ENCODE results near the gene ZNF138. TPM values are rescaled to one million over a fixed set of nuclear protein-coding genes. Genes with fewer than 3 reads are reported as not detected.
"Not testable (repeated sequence)": the region's sequence is repeated elsewhere in the genome, so short reads cannot be mapped to it uniquely, and the experiment has no call there.

ZNF138 gene
- total and polyA plus RNA-seq, 2 donors, result 11.4 to 13.2 TPM

GRCh38 chr7:64775289-64775688, 18.9 kb upstream of the ZNF138 start:
- Histone ChIP-seq H3K27ac (ENCODE audit: low read depth in 1 of 2, low read length in 1 of 2) (no peak overlapping the region), H3K4me3 (ENCODE audit: low read length in 2 of 2) (no peak overlapping the region), H3K9me3 (ENCODE audit: control insufficient read depth in 2 of 2, insufficient read depth in 1 of 2, low read length in 1 of 2) (peaks cover 1 to 11% of the 10 kb centered on the region in 2 donors), H3K4me1 (ENCODE audit: control insufficient read depth in 2 of 2, insufficient read depth in 2 of 2, low read length in 2 of 2) (no peaks in the 10 kb centered on the region), H3K36me3 (ENCODE audit: control insufficient read depth in 2 of 2, insufficient read depth in 2 of 2, low read length in 1 of 2) (no peaks in the 10 kb centered on the region), H3K27me3 (ENCODE audit: control insufficient read depth in 2 of 2, insufficient read depth in 1 of 2, low read length in 1 of 2) (no peaks in the 10 kb centered on the region)
- DNase-seq (ENCODE audit: low read depth in 6 of 9, low spot score in 9 of 9), result no peak
- 91% methylated on average over 3 of the region's 3 CpGs for WGBS

GRCh38 chr7:64784842-64785241, 9.4 kb upstream of the ZNF138 start:
- H3K4me3 ChIP-seq (ENCODE audit: low read length in 2 of 2); H3K4me1 ChIP-seq (ENCODE audit: control insufficient read depth in 2 of 2, insufficient read depth in 2 of 2, low read length in 2 of 2); DNase-seq (ENCODE audit: low read depth in 6 of 9, low spot score in 9 of 9); H3K27me3 ChIP-seq (ENCODE audit: control insufficient read depth in 2 of 2, insufficient read depth in 1 of 2, low read length in 1 of 2); H3K9me3 ChIP-seq (ENCODE audit: control insufficient read depth in 2 of 2, insufficient read depth in 1 of 2, low read length in 1 of 2); H3K27ac ChIP-seq (ENCODE audit: low read depth in 1 of 2, low read length in 1 of 2); H3K36me3 ChIP-seq (ENCODE audit: control insufficient read depth in 2 of 2, insufficient read depth in 2 of 2, low read length in 1 of 2): not testable (repeated sequence)
- 98% methylated on average over 22 of the region's 23 CpGs for WGBS

- Histone ChIP-seq H3K36me3 (ENCODE audit: control insufficient read depth in 2 of 2, insufficient read depth in 2 of 2, low read length in 1 of 2) (no peaks in the 10 kb centered on the region), H3K4me3 (ENCODE audit: low read length in 2 of 2) (no peak overlapping the region), H3K9me3 (ENCODE audit: control insufficient read depth in 2 of 2, insufficient read depth in 1 of 2, low read length in 1 of 2) (no peaks in the 10 kb centered on the region), H3K27me3 (ENCODE audit: control insufficient read depth in 2 of 2, insufficient read depth in 1 of 2, low read length in 1 of 2) (no peaks in the 10 kb centered on the region), H3K4me1 (ENCODE audit: control insufficient read depth in 2 of 2, insufficient read depth in 2 of 2, low read length in 2 of 2) (no peaks in the 10 kb centered on the region), H3K27ac (ENCODE audit: low read depth in 1 of 2, low read length in 1 of 2) (no peak overlapping the region)
- DNase-seq (ENCODE audit: low read depth in 6 of 9, low spot score in 9 of 9), result no peak
Observed at GRCh38 chr7:64787295-64787694, 6.9 kb upstream of the ZNF138 start.

- not testable (repeated sequence) for DNase-seq (ENCODE audit: low read depth in 6 of 9, low spot score in 9 of 9); H3K36me3 ChIP-seq (ENCODE audit: control insufficient read depth in 2 of 2, insufficient read depth in 2 of 2, low read length in 1 of 2); H3K27ac ChIP-seq (ENCODE audit: low read depth in 1 of 2, low read length in 1 of 2); H3K27me3 ChIP-seq (ENCODE audit: control insufficient read depth in 2 of 2, insufficient read depth in 1 of 2, low read length in 1 of 2); H3K4me3 ChIP-seq (ENCODE audit: low read length in 2 of 2); H3K4me1 ChIP-seq (ENCODE audit: control insufficient read depth in 2 of 2, insufficient read depth in 2 of 2, low read length in 2 of 2); H3K9me3 ChIP-seq (ENCODE audit: control insufficient read depth in 2 of 2, insufficient read depth in 1 of 2, low read length in 1 of 2)
- 83% methylated on average over 11 of the region's 11 CpGs for WGBS
Observed at GRCh38 chr7:64789241-64789640, 5.0 kb upstream of the ZNF138 start.

GRCh38 chr7:64793106-64793755, 997 bp upstream of the ZNF138 start:
- Histone ChIP-seq H3K4me3 (ENCODE audit: low read length in 2 of 2) (no peak overlapping the region), H3K27me3 (ENCODE audit: control insufficient read depth in 2 of 2, insufficient read depth in 1 of 2, low read length in 1 of 2) (no peaks in the 10 kb centered on the region), H3K4me1 (ENCODE audit: control insufficient read depth in 2 of 2, insufficient read depth in 2 of 2, low read length in 2 of 2) (peaks cover 2 to 7% of the 10 kb centered on the region in 2 donors), H3K9me3 (ENCODE audit: control insufficient read depth in 2 of 2, insufficient read depth in 1 of 2, low read length in 1 of 2) (no peaks in the 10 kb centered on the region), H3K27ac (ENCODE audit: low read depth in 1 of 2, low read length in 1 of 2) (no peak overlapping the region), H3K36me3 (ENCODE audit: control insufficient read depth in 2 of 2, insufficient read depth in 2 of 2, low read length in 1 of 2) (peaks cover 0 to 4% of the 10 kb centered on the region in 2 donors)
- DNase-seq (ENCODE audit: low read depth in 6 of 9, low spot score in 9 of 9), result no peak
- WGBS, result 97% methylated on average over 4 of the region's 4 CpGs

- H3K36me3 ChIP-seq (ENCODE audit: control insufficient read depth in 2 of 2, insufficient read depth in 2 of 2, low read length in 1 of 2), result peaks cover 12 to 14% of the 10 kb centered on the region in 2 donors
- WGBS, result 29% methylated on average over 1 of the region's 1 CpG
- DNase-seq (ENCODE audit: low read depth in 6 of 9, low spot score in 9 of 9), result no peak
- no peak overlapping the region for H3K27ac ChIP-seq (ENCODE audit: low read depth in 1 of 2, low read length in 1 of 2)
- peak overlapping the region; percentile 86 for H3K4me3 ChIP-seq (ENCODE audit: low read length in 2 of 2)
- peaks cover 2 to 7% of the 10 kb centered on the region in 2 donors for H3K4me1 ChIP-seq (ENCODE audit: control insufficient read depth in 2 of 2, insufficient read depth in 2 of 2, low read length in 2 of 2)
- no peaks in the 10 kb centered on the region for H3K27me3 ChIP-seq (ENCODE audit: control insufficient read depth in 2 of 2, insufficient read depth in 1 of 2, low read length in 1 of 2)
- H3K9me3 ChIP-seq (ENCODE audit: control insufficient read depth in 2 of 2, insufficient read depth in 1 of 2, low read length in 1 of 2), result no peaks in the 10 kb centered on the region
Observed at GRCh38 chr7:64795176-64795575, 948 bp downstream of the ZNF138 start.

- 97% methylated on average over 8 of the region's 8 CpGs for WGBS
- H3K27ac ChIP-seq (ENCODE audit: low read depth in 1 of 2, low read length in 1 of 2); H3K9me3 ChIP-seq (ENCODE audit: control insufficient read depth in 2 of 2, insufficient read depth in 1 of 2, low read length in 1 of 2); H3K4me1 ChIP-seq (ENCODE audit: control insufficient read depth in 2 of 2, insufficient read depth in 2 of 2, low read length in 2 of 2); H3K27me3 ChIP-seq (ENCODE audit: control insufficient read depth in 2 of 2, insufficient read depth in 1 of 2, low read length in 1 of 2); H3K4me3 ChIP-seq (ENCODE audit: low read length in 2 of 2); DNase-seq (ENCODE audit: low read depth in 6 of 9, low spot score in 9 of 9): not testable (repeated sequence)
- H3K36me3 ChIP-seq (ENCODE audit: control insufficient read depth in 2 of 2, insufficient read depth in 2 of 2, low read length in 1 of 2), result peaks cover 14 to 24% of the 10 kb centered on the region in 2 donors
Observed at GRCh38 chr7:64799169-64799568, 4.9 kb downstream of the ZNF138 start.

GRCh38 chr7:64802699-64803098, 8.5 kb downstream of the ZNF138 start:
- Histone ChIP-seq H3K9me3 (ENCODE audit: control insufficient read depth in 2 of 2, insufficient read depth in 1 of 2, low read length in 1 of 2) (no peaks in the 10 kb centered on the region), H3K27me3 (ENCODE audit: control insufficient read depth in 2 of 2, insufficient read depth in 1 of 2, low read length in 1 of 2) (no peaks in the 10 kb centered on the region), H3K36me3 (ENCODE audit: control insufficient read depth in 2 of 2, insufficient read depth in 2 of 2, low read length in 1 of 2) (peaks cover 10 to 24% of the 10 kb centered on the region in 2 donors), H3K4me1 (ENCODE audit: control insufficient read depth in 2 of 2, insufficient read depth in 2 of 2, low read length in 2 of 2) (no peaks in the 10 kb centered on the region), H3K4me3 (ENCODE audit: low read length in 2 of 2) (no peak overlapping the region), H3K27ac (ENCODE audit: low read depth in 1 of 2, low read length in 1 of 2) (no peak overlapping the region)
- DNase-seq (ENCODE audit: low read depth in 6 of 9, low spot score in 9 of 9), result no peak
- 96% methylated on average over 2 of the region's 2 CpGs for WGBS

- 98% methylated on average over 4 of the region's 4 CpGs for WGBS
- H3K4me1 ChIP-seq (ENCODE audit: control insufficient read depth in 2 of 2, insufficient read depth in 2 of 2, low read length in 2 of 2), result no peaks in the 10 kb centered on the region
- no peak overlapping the region for H3K27ac ChIP-seq (ENCODE audit: low read depth in 1 of 2, low read length in 1 of 2)
- no peak for DNase-seq (ENCODE audit: low read depth in 6 of 9, low spot score in 9 of 9)
- no peaks in the 10 kb centered on the region for H3K9me3 ChIP-seq (ENCODE audit: control insufficient read depth in 2 of 2, insufficient read depth in 1 of 2, low read length in 1 of 2)
- no peaks in the 10 kb centered on the region for H3K27me3 ChIP-seq (ENCODE audit: control insufficient read depth in 2 of 2, insufficient read depth in 1 of 2, low read length in 1 of 2)
- peaks cover 3 to 7% of the 10 kb centered on the region in 2 donors for H3K36me3 ChIP-seq (ENCODE audit: control insufficient read depth in 2 of 2, insufficient read depth in 2 of 2, low read length in 1 of 2)
- no peak overlapping the region for H3K4me3 ChIP-seq (ENCODE audit: low read length in 2 of 2)
Observed at GRCh38 chr7:64807731-64808365, 13.6 kb downstream of the ZNF138 start.
